GM19099 (cell line): ENCODE results near the gene TRPM4.

ENCODE experiments used
- POLR2A ChIP-seq: IDR thresholded peaks from 3 replicates; pipeline ENCODE4 v1.6.1; 2011; ENCODE audit warnings: low read depth; ENCODE audit not compliant: insufficient read length; ENCODE audit errors: extremely low read depth

TRPM4 gene

DNA sequence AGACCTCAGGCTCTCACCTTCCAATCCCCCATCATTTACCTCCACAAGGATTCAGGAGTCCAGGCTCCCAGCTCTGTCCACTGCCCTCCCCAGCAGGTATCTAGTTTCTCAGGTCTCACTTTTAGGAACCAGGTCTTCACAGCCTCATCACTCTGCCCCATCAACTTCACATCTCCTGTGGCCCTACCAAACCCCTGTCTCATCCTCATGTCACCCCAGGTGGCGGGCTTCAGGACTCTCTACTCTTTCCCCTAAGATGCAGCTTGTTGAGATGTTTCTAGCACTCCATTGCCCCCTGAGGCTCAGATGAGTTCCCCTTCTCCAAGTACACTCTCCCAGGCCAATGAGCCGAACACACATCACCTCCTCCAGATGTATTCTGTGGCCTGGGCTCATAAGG lies 36.7 kb upstream of the TRPM4 start:
- TF ChIP-seq POLR2A = no peak

DNA sequence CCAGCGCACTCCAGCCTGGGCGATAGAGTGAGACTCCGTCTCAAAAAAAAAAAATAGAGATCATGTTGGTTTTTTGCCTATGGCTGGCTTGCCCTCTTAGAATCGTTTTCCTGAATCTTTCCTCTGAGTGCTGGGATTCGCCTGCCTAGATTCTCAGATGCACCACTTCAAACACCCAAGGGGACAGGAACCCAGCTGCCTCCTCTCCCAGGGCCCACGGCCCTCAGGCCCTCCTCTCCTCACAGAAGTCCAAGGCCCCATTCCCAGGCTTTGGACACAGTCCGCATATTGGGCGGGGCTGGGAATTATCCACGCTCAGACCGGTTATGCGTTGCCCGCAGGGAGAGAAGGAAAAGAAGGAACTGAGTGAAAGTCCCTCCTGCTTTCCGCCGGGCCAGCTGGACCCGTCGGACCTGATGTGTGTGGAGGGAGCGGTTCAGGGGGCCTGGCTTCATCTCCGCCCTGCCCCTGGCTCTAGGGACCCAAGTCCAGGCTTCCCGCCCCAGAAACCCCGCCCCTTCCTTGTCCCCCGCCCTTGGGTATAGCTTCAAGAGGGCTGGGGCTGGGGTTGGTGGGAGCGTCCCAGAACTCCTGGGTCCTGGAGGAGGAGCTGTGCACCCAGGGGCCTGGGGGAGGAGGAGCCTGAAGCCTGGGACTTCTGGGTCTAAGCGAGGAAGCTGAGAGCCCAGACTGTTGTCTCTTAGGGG lies 32.4 kb upstream of the TRPM4 start:
- TF ChIP-seq POLR2A = no peak

DNA sequence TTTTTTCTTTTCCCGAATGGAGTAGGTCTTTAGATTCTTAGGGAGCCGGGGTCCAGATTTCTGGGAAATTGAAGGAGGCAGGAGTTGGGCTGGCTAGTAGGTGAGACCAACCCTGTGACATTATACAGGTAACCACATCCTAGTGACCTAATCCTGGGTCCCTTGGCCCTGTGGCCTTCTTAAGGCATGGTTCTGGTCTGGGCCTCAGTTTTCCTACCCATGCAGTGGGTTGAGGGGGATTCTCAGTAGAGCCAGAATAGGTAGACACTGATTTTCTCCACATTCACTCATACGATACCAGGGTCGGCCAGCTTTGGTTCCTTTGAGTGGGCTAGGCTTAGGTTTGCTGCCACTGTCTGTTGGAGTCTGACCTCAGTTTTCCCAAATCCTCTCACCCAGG lies 31.0 kb upstream of the TRPM4 start:
- no peak for TF ChIP-seq POLR2A

DNA sequence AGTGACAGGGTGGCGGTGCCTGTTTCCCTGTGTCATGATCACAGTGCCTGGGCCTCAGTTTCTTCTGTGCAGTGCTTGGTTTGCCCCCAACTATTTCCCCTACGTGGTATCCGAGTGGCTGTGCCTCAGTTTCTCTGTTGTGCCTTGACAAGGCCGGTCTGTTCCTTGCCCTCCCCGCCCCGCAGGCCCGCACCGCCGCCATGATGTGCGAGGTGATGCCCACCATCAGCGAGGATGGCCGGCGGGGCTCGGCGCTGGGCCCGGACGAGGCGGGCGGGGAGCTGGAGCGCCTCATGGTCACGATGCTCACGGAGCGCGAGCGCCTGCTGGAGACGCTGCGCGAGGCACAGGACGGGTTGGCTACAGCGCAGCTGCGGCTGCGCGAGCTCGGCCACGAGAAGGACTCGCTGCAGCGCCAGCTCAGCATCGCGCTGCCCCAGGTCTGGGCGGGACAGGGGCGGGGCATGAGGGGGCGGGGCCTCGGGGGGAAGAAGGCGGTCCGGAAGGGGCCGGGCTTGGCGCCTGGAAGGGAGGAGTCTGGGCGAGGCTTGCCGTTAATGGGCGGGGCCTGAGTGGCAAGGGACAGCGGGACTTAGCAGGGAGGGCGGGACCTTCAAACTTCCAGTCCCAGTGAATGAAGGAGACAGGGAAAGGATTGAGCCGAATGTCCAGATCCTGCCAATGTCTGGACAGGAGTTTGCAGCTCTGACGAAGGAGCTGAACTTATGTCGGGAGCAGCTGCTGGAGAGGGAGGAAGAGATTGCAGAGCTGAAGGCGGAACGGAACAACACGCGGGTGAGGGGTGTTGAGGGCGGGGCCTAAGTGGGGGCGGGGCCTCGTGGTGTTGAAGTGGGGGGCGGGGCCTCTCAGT lies 29.7 kb upstream of the TRPM4 start:
- TF ChIP-seq POLR2A = peak; percentile 43

DNA sequence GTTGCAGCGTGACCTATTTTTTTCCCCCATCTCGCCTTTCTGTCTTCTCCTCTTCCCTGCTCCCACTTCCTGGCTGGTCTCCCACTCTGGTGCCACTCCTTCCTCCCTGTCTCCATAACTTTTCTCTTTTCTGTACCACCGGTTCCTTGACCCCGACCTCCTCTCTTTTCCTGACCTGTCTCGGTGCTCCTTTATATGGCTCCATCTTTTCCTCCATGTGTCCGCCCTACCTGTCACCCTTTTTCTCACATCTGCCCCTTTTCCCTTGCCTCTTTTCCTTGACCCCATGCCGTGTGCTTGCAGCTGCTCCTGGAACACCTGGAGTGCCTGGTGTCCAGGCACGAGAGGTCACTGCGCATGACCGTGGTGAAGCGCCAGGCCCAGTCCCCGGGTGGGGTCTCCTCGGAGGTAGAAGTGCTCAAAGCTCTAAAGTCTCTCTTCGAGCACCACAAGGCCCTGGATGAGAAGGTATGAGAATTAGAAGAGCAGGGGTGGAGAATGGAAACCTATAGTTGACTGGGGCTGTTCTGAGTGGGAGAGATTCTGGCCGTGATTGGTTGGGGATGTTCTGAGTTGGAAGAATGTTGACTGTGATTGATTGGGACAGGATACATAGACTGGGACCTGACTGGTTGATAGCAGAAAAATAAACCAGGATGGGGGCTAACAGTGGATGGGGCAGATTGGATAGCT lies 28.9 kb upstream of the TRPM4 start:
- no peak for TF ChIP-seq POLR2A

DNA sequence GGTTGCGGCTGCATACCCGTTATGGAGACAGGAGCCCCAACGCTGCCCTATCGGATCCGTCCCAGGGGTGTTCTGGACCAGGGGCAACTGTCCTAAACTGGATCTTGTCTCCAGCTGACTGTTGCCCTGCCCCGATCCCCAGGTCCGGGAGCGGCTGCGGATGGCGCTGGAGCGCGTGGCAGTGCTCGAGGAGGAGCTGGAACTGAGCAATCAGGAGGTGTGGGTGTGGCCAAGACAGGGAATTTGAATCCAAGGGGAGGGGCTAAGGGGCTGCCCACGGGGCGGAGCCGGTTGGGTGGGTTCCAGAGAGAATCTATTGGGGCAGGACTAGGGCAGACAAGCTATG lies 28.4 kb upstream of the TRPM4 start:
- TF ChIP-seq POLR2A = no peak

DNA sequence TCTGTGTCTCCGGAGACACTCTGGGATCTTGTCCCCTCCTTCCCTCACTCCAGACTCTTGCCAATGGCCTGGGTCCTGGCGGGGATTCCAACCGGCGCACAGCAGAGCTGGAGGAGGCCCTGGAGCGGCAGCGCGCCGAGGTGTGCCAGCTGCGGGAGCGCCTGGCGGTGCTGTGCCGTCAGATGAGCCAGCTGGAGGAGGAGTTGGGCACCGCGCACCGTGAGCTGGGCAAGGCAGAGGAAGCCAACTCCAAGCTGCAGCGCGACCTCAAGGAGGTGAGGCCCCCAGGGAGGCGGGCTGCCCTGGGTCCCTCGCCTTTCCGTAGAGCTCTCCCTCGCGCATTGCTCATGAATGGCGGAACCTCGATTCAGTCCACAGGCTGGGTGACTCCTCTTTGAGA lies 27.3 kb upstream of the TRPM4 start:
- TF ChIP-seq POLR2A = no peak

DNA sequence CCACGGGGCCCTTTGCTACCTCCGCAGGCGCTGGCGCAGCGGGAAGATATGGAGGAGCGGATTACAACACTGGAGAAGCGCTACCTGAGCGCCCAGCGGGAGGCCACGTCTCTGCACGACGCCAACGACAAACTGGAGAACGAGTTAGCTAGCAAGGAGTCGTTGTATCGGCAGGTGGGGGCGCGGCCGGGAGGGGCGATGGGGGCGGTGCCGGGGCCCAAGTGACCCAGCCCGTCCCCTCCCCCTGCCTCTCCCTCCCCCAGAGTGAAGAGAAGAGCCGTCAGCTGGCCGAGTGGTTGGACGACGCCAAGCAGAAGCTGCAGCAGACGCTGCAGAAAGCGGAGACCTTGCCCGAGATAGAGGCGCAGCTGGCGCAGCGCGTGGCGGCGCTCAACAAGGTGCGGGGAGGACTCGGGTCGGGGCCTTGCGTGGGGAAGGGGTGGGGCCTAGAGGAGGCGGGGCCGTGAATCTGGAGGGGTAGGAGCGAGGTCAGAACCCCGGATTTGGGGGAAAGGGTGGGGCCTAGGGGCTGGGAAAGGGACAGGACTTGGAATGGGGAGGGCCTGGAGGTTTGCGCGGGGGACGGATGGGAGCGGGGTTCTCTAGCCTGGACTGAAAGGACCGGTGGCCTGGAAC lies 24.5 kb upstream of the TRPM4 start:
- TF ChIP-seq POLR2A = no peak

DNA sequence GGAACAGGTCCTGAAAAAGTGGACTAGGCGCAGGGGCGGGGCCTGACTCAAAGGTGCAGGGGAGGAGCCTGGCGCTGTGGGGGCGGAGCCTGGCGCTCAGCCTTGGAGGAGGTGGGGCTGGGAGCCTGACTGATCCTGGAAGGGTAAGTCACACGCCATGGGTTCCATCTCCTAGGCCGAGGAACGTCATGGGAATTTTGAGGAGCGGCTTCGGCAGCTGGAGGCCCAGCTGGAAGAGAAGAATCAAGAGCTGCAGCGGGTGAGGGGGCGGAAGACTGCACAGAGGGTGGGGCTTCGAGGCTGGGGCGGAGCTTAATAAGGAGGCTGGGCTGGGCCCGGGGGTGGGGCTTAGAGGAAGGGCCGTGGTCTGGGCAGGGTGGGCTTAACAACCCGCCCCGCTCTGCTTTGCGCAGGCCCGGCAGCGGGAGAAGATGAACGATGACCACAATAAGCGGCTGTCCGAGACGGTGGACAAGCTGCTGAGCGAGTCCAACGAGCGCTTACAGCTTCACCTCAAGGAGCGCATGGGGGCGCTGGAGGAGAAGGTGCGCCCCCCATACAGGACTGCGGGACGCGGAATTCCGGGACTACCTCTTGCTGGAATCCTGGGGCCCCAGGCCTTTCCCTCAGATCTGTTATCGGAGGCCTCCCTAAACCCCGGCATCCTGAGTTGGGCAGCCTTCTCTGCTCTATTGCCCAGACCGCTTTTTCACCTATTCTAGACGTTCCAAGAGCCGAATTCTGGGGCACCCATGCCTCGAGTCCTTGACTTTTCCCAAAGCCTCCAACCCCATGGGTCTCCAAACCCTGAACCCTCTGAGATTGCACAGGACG lies 23.8 kb upstream of the TRPM4 start:
- no peak for TF ChIP-seq POLR2A

DNA sequence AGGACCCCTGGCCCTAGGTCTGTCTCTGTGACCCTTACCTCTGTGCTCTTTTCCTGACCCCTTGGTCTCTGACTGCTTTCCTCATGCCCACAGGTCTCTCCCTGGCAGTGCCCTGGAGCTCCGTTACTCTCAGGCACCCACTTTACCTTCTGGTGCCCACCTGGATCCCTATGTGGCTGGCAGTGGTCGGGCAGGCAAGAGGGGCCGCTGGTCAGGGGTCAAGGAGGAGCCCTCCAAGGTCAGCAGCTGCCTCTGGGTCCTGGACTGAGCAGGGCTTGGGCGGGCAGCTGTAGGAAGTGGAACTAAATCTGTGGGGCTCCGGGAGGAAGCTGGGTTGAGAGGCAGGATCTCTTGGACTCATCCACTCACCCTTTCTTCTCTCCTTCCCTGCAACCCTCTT lies 21.9 kb upstream of the TRPM4 start:
- no peak for TF ChIP-seq POLR2A

DNA sequence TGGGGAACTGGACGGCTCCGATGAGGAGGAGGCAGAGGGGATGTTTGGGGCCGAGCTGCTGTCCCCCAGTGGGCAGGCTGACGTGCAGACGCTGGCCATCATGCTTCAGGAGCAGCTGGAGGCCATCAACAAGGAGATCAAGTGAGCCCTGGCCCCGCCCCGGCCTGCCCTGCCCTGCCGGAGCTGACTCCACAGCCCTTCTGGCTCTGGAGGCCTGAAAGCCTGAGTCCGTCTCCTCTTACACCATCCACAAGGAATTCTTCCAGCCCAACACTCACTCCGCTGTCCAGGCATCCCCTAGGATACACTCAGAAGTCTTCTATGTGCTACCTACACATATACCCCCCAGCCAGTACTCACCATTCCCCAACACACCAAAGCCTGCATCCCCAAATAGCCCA lies 20.8 kb upstream of the TRPM4 start:
- no peak for TF ChIP-seq POLR2A

DNA sequence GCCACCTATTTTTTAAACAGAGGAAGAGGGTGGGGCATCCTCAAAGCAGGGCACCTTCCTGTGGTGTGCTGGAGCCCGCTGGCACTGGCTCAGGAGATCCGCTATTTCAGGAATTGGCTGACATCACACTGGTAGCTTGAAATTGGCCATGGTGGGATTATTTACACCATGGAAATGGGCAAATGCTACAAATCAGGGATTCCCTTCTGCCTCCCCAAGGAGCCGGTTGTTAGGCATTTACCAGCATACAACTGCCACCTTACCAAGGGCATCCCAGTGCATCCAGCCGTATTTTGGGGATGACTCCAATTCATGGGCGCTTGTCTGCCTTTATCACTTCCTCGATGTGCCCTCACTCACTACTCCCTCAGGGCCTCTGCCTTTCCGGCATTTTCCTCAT lies 16.6 kb upstream of the TRPM4 start:
- TF ChIP-seq POLR2A = no peak

DNA sequence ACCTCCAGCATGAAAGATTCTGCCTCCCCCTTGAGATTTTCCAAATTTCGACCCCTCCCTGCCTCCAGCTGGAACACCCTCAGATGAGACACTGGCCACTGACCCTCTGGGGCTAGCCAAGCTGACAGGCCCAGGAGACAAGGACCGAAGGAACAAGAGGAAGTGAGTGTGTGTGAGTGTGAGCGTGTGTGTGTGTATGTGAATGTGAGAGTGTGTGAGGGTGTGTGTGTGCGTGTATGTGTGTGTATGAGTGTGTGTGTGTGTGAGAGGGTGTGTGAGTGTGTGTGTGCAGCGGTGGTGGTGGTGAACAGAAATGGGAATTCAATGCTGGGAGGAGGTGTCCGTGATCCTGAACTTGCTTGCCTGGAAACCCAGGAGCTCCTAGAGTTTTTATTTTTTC lies 16.2 kb upstream of the TRPM4 start:
- TF ChIP-seq POLR2A = no peak

DNA sequence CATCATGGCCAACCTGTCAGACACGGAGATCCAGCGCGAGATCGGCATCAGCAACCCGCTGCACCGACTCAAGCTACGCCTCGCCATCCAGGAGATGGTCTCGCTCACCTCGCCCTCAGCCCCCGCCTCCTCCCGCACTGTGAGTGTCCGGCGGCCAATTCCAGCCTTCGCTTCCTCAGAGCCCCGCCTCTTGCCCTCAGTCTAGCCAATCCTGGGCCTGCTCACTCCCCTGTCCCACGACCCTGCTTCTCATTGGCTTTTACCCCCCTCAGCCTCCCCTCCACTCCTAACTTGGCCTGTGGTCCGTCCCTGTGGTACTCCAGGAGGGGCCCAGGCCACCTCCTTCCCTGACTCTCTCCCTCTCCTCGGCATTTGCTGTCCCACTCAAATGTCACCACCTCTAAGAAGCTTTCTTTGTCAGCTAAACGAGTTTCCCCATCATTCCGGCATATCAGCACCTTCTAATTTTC lies 14.7 kb upstream of the TRPM4 start:
- TF ChIP-seq POLR2A = no peak

DNA sequence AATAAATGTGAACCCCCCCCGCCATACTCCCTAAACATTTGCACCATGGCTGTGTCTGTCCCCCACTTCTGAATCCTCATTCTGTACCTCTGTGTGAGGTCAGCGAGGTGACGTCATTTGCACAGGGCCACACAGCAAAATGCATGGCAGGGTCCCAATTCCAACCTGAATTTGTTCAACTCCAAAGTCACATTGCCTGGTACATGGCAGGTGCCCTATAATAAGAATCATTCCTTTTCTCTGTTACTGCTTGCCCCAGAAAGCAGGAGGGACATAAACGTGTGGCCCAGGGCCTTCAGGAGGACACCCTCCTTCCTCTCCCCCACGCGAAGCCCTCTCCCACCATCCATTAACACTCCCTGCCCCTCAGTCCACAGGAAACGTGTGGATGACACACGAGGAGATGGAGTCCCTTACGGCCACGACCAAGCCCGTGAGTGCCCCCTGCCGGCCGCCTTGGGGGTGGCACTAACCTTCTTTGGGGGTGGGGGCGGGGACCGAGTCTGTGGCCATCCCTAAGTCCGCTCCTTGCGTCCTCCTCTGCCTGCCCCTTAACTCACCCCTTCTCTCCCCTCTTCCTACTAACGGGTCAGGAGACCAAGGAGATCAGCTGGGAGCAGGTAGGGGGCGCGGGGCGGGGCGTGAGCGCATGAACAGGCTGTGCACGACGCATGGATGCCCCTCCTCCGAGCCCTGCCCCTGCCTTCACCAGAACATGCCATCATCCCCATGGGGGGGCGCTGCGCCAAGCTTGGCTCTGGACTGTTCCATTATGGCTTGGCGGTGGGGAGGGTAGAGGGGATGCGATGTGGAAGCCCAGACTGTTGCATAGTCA lies 11.8 kb upstream of the TRPM4 start:
- TF ChIP-seq POLR2A = no peak
